IPS-18a (cell line): Measurements from ENCODE around the gene CDH3.
"Not testable (repeated sequence)": the region's sequence is repeated elsewhere in the genome, so short reads cannot be mapped to it uniquely, and the experiment has no call there.

Experiments
- H3K27ac ChIP-seq: one replicate; pipeline ENCODE4 v1.5.1; 2013; ENCODE audit warnings: low read length
- H3K27me3 ChIP-seq: one replicate; pipeline ENCODE4 v1.6.1; 2013; ENCODE audit warnings: mild to moderate bottlenecking, low read length; ENCODE audit not compliant: control insufficient read depth, insufficient read depth
- H3K36me3 ChIP-seq: one replicate; pipeline ENCODE4 v1.6.1; 2013; ENCODE audit warnings: low read depth, low read length; ENCODE audit not compliant: control insufficient read depth
- H3K4me1 ChIP-seq: one replicate; pipeline ENCODE4 v1.6.1; 2013; ENCODE audit warnings: low read depth, low read length; ENCODE audit not compliant: control insufficient read depth
- H3K4me3 ChIP-seq: one replicate; pipeline ENCODE4 v1.5.1; 2013; ENCODE audit warnings: low read length
- H3K9ac ChIP-seq: one replicate; pipeline ENCODE4 v1.6.1; 2013; ENCODE audit warnings: mild to moderate bottlenecking, low read length, moderate library complexity
- H3K9me3 ChIP-seq: one replicate; pipeline ENCODE4 v1.6.1; 2013; ENCODE audit warnings: low read depth, low read length; ENCODE audit not compliant: control insufficient read depth

The CDH3 gene

DNA sequence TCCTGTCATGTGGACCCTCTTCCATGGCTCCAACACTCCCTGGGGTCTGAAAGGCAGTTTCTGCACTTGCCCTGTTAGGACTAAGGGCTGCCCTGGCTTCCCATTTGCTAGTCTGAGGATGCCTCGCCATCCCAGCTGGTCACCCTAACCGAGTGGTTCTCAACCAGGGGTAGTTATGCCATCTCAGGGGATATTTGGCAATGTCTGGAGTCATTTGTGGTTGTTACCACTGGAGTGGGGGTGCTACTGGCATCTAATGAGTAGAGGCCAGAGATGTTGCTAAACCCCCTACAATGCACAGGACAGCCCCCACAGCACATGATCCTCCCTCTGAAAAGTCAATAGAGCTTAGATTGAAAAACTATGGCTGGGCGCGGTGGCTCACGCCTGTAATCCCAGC, 65.1 kb downstream of the CDH3 start:
- H3K9ac ChIP-seq, result no peak overlapping the region
- no peaks in the 10 kb centered on the region for H3K9me3 ChIP-seq
- H3K4me1 ChIP-seq, result peaks cover 6% of the 10 kb centered on the region
- H3K27ac ChIP-seq, result no peak overlapping the region
- H3K36me3 ChIP-seq, result no peaks in the 10 kb centered on the region
- no peak overlapping the region for H3K4me3 ChIP-seq
- no peaks in the 10 kb centered on the region for H3K27me3 ChIP-seq

GRCh38 chr16:68711421-68712139, 66.5 kb downstream of the CDH3 start:
- Histone ChIP-seq H3K36me3 (no peaks in the 10 kb centered on the region), H3K4me1 (peaks cover 6% of the 10 kb centered on the region), H3K9me3 (no peaks in the 10 kb centered on the region), H3K9ac (no peak overlapping the region), H3K4me3 (no peak overlapping the region), H3K27me3 (no peaks in the 10 kb centered on the region), H3K27ac (no peak overlapping the region)

DNA sequence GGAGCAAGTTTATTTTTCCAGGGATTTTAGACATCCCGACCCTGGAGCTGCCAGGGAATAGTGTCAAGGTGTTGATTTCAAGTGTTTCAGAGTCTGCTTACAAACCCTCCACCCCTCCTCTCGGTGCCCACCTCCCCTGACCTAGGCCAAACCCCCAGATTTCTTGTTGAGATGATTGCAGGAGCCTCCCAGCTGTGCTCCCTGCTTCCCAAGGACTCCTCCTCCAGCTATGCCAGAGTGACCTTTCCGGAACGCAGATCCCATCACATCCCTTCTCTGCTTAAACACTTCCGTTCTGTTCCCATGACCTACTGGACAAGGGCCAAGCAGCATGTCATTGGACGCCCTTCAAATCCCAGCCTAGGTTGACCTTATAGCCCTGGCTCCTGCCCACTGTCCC, 68.3 kb downstream of the CDH3 start:
- Histone ChIP-seq H3K27me3 (no peaks in the 10 kb centered on the region), H3K4me3 (no peak overlapping the region), H3K9ac (no peak overlapping the region), H3K27ac (no peak overlapping the region), H3K4me1 (peaks cover 6% of the 10 kb centered on the region), H3K36me3 (no peaks in the 10 kb centered on the region), H3K9me3 (no peaks in the 10 kb centered on the region)

GRCh38 chr16:68715471-68715870, 70.4 kb downstream of the CDH3 start:
- no peak overlapping the region for H3K4me3 ChIP-seq
- H3K27ac ChIP-seq, result no peak overlapping the region
- H3K27me3 ChIP-seq, result no peaks in the 10 kb centered on the region
- H3K9ac ChIP-seq, result no peak overlapping the region
- H3K4me1 ChIP-seq, result peaks cover 6% of the 10 kb centered on the region
- no peaks in the 10 kb centered on the region for H3K36me3 ChIP-seq
- H3K9me3 ChIP-seq, result no peaks in the 10 kb centered on the region

DNA sequence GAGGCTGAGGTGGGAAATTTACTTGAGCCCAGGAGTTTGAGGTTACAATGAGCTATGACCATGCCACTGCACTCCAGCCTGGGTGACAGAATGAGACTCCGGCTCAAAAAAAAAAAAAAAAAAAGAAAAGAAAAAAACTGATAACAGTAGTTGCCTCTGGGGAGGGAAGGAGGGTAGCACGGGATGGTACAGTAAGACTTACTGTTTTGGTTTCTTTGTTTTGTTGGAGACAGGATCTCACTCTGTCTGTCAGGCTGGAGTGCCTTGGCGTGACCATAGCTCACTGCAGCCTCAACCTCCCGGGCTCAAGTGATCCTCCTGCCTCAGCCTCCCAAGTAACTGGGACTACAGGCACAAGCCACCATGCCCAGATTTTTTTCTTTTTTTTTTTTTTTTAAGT, 71.4 kb downstream of the CDH3 start:
- H3K4me3 ChIP-seq, H3K4me1 ChIP-seq, H3K9me3 ChIP-seq, H3K36me3 ChIP-seq, H3K27ac ChIP-seq, H3K27me3 ChIP-seq, H3K9ac ChIP-seq: not testable (repeated sequence)

- H3K4me1 ChIP-seq, result peaks cover 6% of the 10 kb centered on the region
- H3K27me3 ChIP-seq, result no peaks in the 10 kb centered on the region
- H3K27ac ChIP-seq, result no peak overlapping the region
- H3K36me3 ChIP-seq, result no peaks in the 10 kb centered on the region
- H3K9ac ChIP-seq, result no peak overlapping the region
- H3K4me3 ChIP-seq, result no peak overlapping the region
- H3K9me3 ChIP-seq, result no peaks in the 10 kb centered on the region
These were observed 72.6 kb downstream of the CDH3 start for GRCh38 chr16:68717684-68718083.

DNA sequence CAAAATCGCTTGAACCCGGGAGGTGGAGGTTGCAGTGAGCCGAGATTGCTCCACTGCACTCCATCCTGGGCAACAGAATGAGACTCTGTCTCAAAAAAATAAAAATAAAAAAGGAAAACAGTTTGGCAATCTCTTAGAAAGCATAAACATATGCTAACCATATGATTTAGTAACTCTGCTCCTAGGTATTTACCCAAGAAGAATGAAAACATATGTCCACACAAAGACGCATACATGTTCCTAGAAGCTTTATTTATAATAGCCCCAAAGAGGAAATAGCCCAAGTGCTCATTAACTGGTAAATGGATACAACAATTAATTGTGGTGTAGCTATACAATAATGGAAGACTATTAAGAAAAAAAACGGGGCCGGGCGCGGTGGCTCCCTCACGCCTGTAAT, 73.5 kb downstream of the CDH3 start:
- Histone ChIP-seq H3K9ac (no peak overlapping the region), H3K4me1 (no peaks in the 10 kb centered on the region), H3K36me3 (no peaks in the 10 kb centered on the region), H3K4me3 (no peak overlapping the region), H3K9me3 (no peaks in the 10 kb centered on the region), H3K27ac (no peak overlapping the region), H3K27me3 (no peaks in the 10 kb centered on the region)

DNA sequence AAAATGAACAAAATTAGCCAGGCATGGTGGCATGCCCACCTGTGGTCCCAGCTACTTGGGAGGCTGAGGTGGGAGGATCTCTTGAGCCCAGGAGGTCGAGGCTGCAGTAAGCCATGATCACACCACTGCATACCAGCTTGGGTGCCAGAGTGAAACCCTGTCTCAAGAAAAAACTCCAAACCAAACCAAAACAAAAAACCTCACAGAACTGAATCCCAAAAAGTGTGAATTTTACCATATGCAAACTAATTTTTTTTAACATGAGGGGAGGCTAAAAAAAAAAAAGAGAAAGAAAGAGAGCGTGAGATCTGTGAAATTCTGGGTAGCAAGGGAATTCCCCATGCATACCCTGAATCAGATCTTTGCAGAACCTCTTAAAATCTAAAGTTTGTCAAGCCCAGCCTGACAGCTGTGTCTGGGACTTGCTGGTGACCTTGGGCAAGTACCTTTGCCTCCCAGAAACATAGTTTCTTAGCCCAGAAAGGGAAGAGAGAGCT, 74.9 kb downstream of the CDH3 start:
- Histone ChIP-seq H3K9ac (no peak overlapping the region), H3K36me3 (no peaks in the 10 kb centered on the region)

GRCh38 chr16:68722119-68723024, 77.3 kb downstream of the CDH3 start:
- H3K4me1 ChIP-seq, result no peaks in the 10 kb centered on the region
- no peaks in the 10 kb centered on the region for H3K27me3 ChIP-seq
- no peak overlapping the region for H3K4me3 ChIP-seq
- no peaks in the 10 kb centered on the region for H3K9me3 ChIP-seq
- no peak overlapping the region for H3K9ac ChIP-seq
- no peak overlapping the region for H3K27ac ChIP-seq
- no peaks in the 10 kb centered on the region for H3K36me3 ChIP-seq

More for the DNA sequence above, 74.9 kb downstream of the CDH3 start:
- Histone ChIP-seq H3K27me3 (no peaks in the 10 kb centered on the region), H3K4me3 (no peak overlapping the region), H3K4me1 (no peaks in the 10 kb centered on the region), H3K27ac (no peak overlapping the region), H3K9me3 (no peaks in the 10 kb centered on the region)

DNA sequence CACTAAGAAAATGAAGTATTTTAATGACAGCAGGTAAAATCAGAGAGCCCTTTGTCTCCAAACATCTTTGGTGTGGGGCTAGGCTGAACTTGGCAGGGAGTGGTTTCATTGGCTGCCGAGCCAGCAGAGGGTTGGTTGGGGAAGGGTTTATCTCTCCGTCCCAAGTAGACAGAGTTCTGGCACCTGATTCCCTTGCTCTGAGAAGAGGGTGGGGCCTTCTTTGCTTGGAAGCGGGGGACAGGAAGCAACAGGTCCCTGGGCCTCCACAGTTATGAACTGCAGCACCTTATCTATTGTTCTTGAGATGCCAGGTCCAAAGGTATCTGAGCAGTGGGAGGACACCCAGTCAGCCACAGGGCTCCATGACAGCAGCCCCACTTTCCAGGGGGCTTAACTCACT, 79.7 kb downstream of the CDH3 start:
- Histone ChIP-seq H3K9me3 (no peaks in the 10 kb centered on the region), H3K9ac (no peak overlapping the region), H3K27ac (no peak overlapping the region), H3K27me3 (no peaks in the 10 kb centered on the region), H3K4me1 (no peaks in the 10 kb centered on the region), H3K36me3 (no peaks in the 10 kb centered on the region), H3K4me3 (no peak overlapping the region)

DNA sequence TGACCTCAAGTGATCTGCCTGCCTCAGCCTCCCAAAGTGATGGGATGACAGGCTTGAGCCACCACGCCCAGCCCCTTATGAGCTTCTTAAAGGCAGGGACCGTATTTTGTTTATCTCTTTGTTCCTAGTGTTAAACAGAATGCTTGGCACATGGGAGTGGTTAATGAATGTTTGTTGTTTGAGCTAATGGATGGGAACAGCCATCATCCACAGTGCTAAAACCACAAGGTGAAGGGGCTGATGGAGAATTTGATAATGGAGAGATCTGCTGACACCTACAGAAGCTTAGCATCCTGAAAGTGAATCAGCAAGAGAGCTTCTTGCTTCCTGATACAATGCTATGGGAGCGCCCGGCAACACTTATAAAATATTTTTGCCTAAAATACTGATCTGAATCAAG, 83.4 kb downstream of the CDH3 start:
- H3K27me3 ChIP-seq, result no peaks in the 10 kb centered on the region
- H3K27ac ChIP-seq, result no peak overlapping the region
- H3K9me3 ChIP-seq, result no peaks in the 10 kb centered on the region
- no peaks in the 10 kb centered on the region for H3K36me3 ChIP-seq
- H3K9ac ChIP-seq, result no peak overlapping the region
- no peak overlapping the region for H3K4me3 ChIP-seq
- peaks cover 15% of the 10 kb centered on the region for H3K4me1 ChIP-seq
